ENCODE results near the gene EPB41L1.

EPB41L1 gene

GRCh38 chr20:36154700-36155628, at the start of gene EPB41L1:
Gene EPB41L1 (plus strand): TSS chr20:36154740. CDS start chr20:36173778, 19,038 bp downstream.
- no peak for DNase-seq

GRCh38 chr20:36104856-36105255, 49.7 kb upstream of the EPB41L1 start:
- no peak for DNase-seq

GRCh38 chr20:36105711-36106226, 48.8 kb upstream of the EPB41L1 start:
- no peak for DNase-seq

- no peak for DNase-seq
These were observed 47.9 kb upstream of the EPB41L1 start for GRCh38 chr20:36106606-36107005.

GRCh38 chr20:36107881-36108280, 46.7 kb upstream of the EPB41L1 start:
- DNase-seq = no peak

GRCh38 chr20:36109251-36109947, 45.1 kb upstream of the EPB41L1 start:
- no peak for DNase-seq

GRCh38 chr20:36110994-36111393, 43.5 kb upstream of the EPB41L1 start:
- no peak for DNase-seq

- no peak for DNase-seq
These were observed 42.4 kb upstream of the EPB41L1 start for GRCh38 chr20:36112112-36112511.

- no peak for DNase-seq
These were observed 41.5 kb upstream of the EPB41L1 start for GRCh38 chr20:36113036-36113435.

GRCh38 chr20:36113566-36114250, 40.8 kb upstream of the EPB41L1 start:
- DNase-seq = no peak

GRCh38 chr20:36114707-36115106, 39.8 kb upstream of the EPB41L1 start:
- no peak for DNase-seq

GRCh38 chr20:36115925-36116324, 38.6 kb upstream of the EPB41L1 start:
- no peak for DNase-seq

- DNase-seq = no peak
These were observed 37.6 kb upstream of the EPB41L1 start for GRCh38 chr20:36116807-36117441.

- DNase-seq = no peak
These were observed 36.9 kb upstream of the EPB41L1 start for GRCh38 chr20:36117638-36118037.

GRCh38 chr20:36118371-36118770, 36.2 kb upstream of the EPB41L1 start:
- DNase-seq = no peak

GRCh38 chr20:36119537-36119936, 35.0 kb upstream of the EPB41L1 start:
- DNase-seq = no peak

- no peak for DNase-seq
These were observed 34.3 kb upstream of the EPB41L1 start for GRCh38 chr20:36120241-36120640.

- DNase-seq = no peak
These were observed 33.5 kb upstream of the EPB41L1 start for GRCh38 chr20:36120991-36121390.

GRCh38 chr20:36121981-36122930, 32.3 kb upstream of the EPB41L1 start:
- DNase-seq = no peak

GRCh38 chr20:36122931-36123288, 31.6 kb upstream of the EPB41L1 start:
- DNase-seq = no peak

- DNase-seq = no peak
These were observed 29.4 kb upstream of the EPB41L1 start for GRCh38 chr20:36125097-36125496.

Data from CD4-positive, alpha-beta T cell treated with Interleukin-4 for 4 hours (primary cell).